ENCODE results near the gene PIK3R3.

The PIK3R3 gene

GRCh38 chr1:46030876-46031660 is 101.4 kb downstream of the PIK3R3 start:
- no peak overlapping the region for H3K9ac ChIP-seq (ENCODE audit: low read depth in 1 of 2, low read length in 2 of 2)
- no peaks in the 10 kb centered on the region for H3K4me1 ChIP-seq (ENCODE audit: control insufficient read depth in 1 of 2, insufficient read depth in 2 of 2, low read length in 2 of 2)
- no peak overlapping the region for H3K4me3 ChIP-seq (ENCODE audit: low read depth in 1 of 2, low read length in 2 of 2)
- peaks cover 12 to 78% of the 10 kb centered on the region in 2 donors for H3K36me3 ChIP-seq (ENCODE audit: control insufficient read depth in 1 of 2, insufficient read depth in 2 of 2, low read length in 2 of 2)
- H3K27ac ChIP-seq (ENCODE audit: low read depth, low read length): no peak overlapping the region
- no peaks in the 10 kb centered on the region for H3K27me3 ChIP-seq (ENCODE audit: control insufficient read depth in 1 of 2, insufficient read depth in 2 of 2, low read length in 2 of 2)
- H3K9me3 ChIP-seq (ENCODE audit: control insufficient read depth in 1 of 2, low read length in 2 of 2): no peaks in the 10 kb centered on the region

- H3K9me3 ChIP-seq (ENCODE audit: control insufficient read depth in 1 of 2, low read length in 2 of 2): no peaks in the 10 kb centered on the region
- no peaks in the 10 kb centered on the region for H3K27me3 ChIP-seq (ENCODE audit: control insufficient read depth in 1 of 2, insufficient read depth in 2 of 2, low read length in 2 of 2)
- no peaks in the 10 kb centered on the region for H3K4me1 ChIP-seq (ENCODE audit: control insufficient read depth in 1 of 2, insufficient read depth in 2 of 2, low read length in 2 of 2)
- no peak overlapping the region for H3K4me3 ChIP-seq (ENCODE audit: low read depth in 1 of 2, low read length in 2 of 2)
- H3K36me3 ChIP-seq (ENCODE audit: control insufficient read depth in 1 of 2, insufficient read depth in 2 of 2, low read length in 2 of 2): peaks cover 12 to 83% of the 10 kb centered on the region in 2 donors
- no peak overlapping the region for H3K27ac ChIP-seq (ENCODE audit: low read depth, low read length)
- no peak overlapping the region for H3K9ac ChIP-seq (ENCODE audit: low read depth in 1 of 2, low read length in 2 of 2)
These were observed 102.2 kb downstream of the PIK3R3 start for GRCh38 chr1:46030074-46030870.

GRCh38 chr1:46027788-46028573 is 104.4 kb downstream of the PIK3R3 start:
- Histone ChIP-seq H3K27me3 (ENCODE audit: control insufficient read depth in 1 of 2, insufficient read depth in 2 of 2, low read length in 2 of 2) (no peaks in the 10 kb centered on the region), H3K36me3 (ENCODE audit: control insufficient read depth in 1 of 2, insufficient read depth in 2 of 2, low read length in 2 of 2) (peaks cover 17 to 81% of the 10 kb centered on the region in 2 donors), H3K27ac (ENCODE audit: low read depth, low read length) (no peak overlapping the region), H3K9ac (ENCODE audit: low read depth in 1 of 2, low read length in 2 of 2) (no peak overlapping the region), H3K4me3 (ENCODE audit: low read depth in 1 of 2, low read length in 2 of 2) (no peak overlapping the region), H3K4me1 (ENCODE audit: control insufficient read depth in 1 of 2, insufficient read depth in 2 of 2, low read length in 2 of 2) (no peaks in the 10 kb centered on the region), H3K9me3 (ENCODE audit: control insufficient read depth in 1 of 2, low read length in 2 of 2) (no peaks in the 10 kb centered on the region)

GRCh38 chr1:46026531-46026930 is 105.9 kb downstream of the PIK3R3 start:
- no peaks in the 10 kb centered on the region for H3K4me1 ChIP-seq (ENCODE audit: control insufficient read depth in 1 of 2, insufficient read depth in 2 of 2, low read length in 2 of 2)
- H3K36me3 ChIP-seq (ENCODE audit: control insufficient read depth in 1 of 2, insufficient read depth in 2 of 2, low read length in 2 of 2): peaks cover 21 to 81% of the 10 kb centered on the region in 2 donors
- no peak overlapping the region for H3K27ac ChIP-seq (ENCODE audit: low read depth, low read length)
- H3K9ac ChIP-seq (ENCODE audit: low read depth in 1 of 2, low read length in 2 of 2): no peak overlapping the region
- no peaks in the 10 kb centered on the region for H3K27me3 ChIP-seq (ENCODE audit: control insufficient read depth in 1 of 2, insufficient read depth in 2 of 2, low read length in 2 of 2)
- no peak overlapping the region for H3K4me3 ChIP-seq (ENCODE audit: low read depth in 1 of 2, low read length in 2 of 2)
- no peaks in the 10 kb centered on the region for H3K9me3 ChIP-seq (ENCODE audit: control insufficient read depth in 1 of 2, low read length in 2 of 2)

- H3K4me1 ChIP-seq (ENCODE audit: control insufficient read depth in 1 of 2, insufficient read depth in 2 of 2, low read length in 2 of 2): no peaks in the 10 kb centered on the region
- H3K9me3 ChIP-seq (ENCODE audit: control insufficient read depth in 1 of 2, low read length in 2 of 2): no peaks in the 10 kb centered on the region
- H3K36me3 ChIP-seq (ENCODE audit: control insufficient read depth in 1 of 2, insufficient read depth in 2 of 2, low read length in 2 of 2): peaks cover 14 to 40% of the 10 kb centered on the region in 2 donors
- no peak overlapping the region for H3K4me3 ChIP-seq (ENCODE audit: low read depth in 1 of 2, low read length in 2 of 2)
- H3K27ac ChIP-seq (ENCODE audit: low read depth, low read length): no peak overlapping the region
- H3K27me3 ChIP-seq (ENCODE audit: control insufficient read depth in 1 of 2, insufficient read depth in 2 of 2, low read length in 2 of 2): no peaks in the 10 kb centered on the region
- no peak overlapping the region for H3K9ac ChIP-seq (ENCODE audit: low read depth in 1 of 2, low read length in 2 of 2)
These were observed 111.1 kb downstream of the PIK3R3 start for GRCh38 chr1:46021046-46021996.

- no peak overlapping the region for H3K27ac ChIP-seq (ENCODE audit: low read depth, low read length)
These were observed 112.4 kb downstream of the PIK3R3 start for GRCh38 chr1:46020010-46020409.

DNA sequence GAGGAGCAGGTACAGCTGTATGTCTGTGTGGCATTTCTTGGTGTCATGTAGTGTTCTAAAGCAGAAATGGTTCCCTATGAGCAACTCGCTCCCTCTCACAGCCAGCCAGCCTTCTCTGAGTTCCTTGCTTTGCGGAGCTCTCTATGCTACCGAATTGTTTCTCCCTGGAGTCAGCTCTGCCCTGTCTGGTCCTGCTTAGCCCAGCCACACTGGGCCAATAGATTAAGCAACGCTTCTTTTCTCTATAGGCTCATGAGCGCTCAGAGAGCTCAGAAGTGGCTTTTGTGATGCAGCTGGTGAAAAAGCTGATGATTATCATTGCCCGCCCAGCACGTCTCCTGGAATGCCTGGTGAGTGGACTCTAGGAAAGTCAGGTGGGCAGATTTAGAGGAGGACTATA is 113.1 kb downstream of the PIK3R3 start:
- Histone ChIP-seq H3K4me3 (ENCODE audit: low read depth in 1 of 2, low read length in 2 of 2) (no peak overlapping the region), H3K36me3 (ENCODE audit: control insufficient read depth in 1 of 2, insufficient read depth in 2 of 2, low read length in 2 of 2) (peaks cover 14 to 29% of the 10 kb centered on the region in 2 donors), H3K27ac (ENCODE audit: low read depth, low read length) (no peak overlapping the region), H3K4me1 (ENCODE audit: control insufficient read depth in 1 of 2, insufficient read depth in 2 of 2, low read length in 2 of 2) (no peaks in the 10 kb centered on the region), H3K9me3 (ENCODE audit: control insufficient read depth in 1 of 2, low read length in 2 of 2) (no peaks in the 10 kb centered on the region), H3K9ac (ENCODE audit: low read depth in 1 of 2, low read length in 2 of 2) (no peak overlapping the region), H3K27me3 (ENCODE audit: control insufficient read depth in 1 of 2, insufficient read depth in 2 of 2, low read length in 2 of 2) (no peaks in the 10 kb centered on the region)

More at GRCh38 chr1:46020010-46020409, 112.4 kb downstream of the PIK3R3 start:
- no peak overlapping the region for H3K4me3 ChIP-seq (ENCODE audit: low read depth in 1 of 2, low read length in 2 of 2)
- H3K9me3 ChIP-seq (ENCODE audit: control insufficient read depth in 1 of 2, low read length in 2 of 2): no peaks in the 10 kb centered on the region
- H3K27me3 ChIP-seq (ENCODE audit: control insufficient read depth in 1 of 2, insufficient read depth in 2 of 2, low read length in 2 of 2): no peaks in the 10 kb centered on the region
- H3K9ac ChIP-seq (ENCODE audit: low read depth in 1 of 2, low read length in 2 of 2): no peak overlapping the region
- H3K4me1 ChIP-seq (ENCODE audit: control insufficient read depth in 1 of 2, insufficient read depth in 2 of 2, low read length in 2 of 2): no peaks in the 10 kb centered on the region
- H3K36me3 ChIP-seq (ENCODE audit: control insufficient read depth in 1 of 2, insufficient read depth in 2 of 2, low read length in 2 of 2): peaks cover 14 to 34% of the 10 kb centered on the region in 2 donors

DNA sequence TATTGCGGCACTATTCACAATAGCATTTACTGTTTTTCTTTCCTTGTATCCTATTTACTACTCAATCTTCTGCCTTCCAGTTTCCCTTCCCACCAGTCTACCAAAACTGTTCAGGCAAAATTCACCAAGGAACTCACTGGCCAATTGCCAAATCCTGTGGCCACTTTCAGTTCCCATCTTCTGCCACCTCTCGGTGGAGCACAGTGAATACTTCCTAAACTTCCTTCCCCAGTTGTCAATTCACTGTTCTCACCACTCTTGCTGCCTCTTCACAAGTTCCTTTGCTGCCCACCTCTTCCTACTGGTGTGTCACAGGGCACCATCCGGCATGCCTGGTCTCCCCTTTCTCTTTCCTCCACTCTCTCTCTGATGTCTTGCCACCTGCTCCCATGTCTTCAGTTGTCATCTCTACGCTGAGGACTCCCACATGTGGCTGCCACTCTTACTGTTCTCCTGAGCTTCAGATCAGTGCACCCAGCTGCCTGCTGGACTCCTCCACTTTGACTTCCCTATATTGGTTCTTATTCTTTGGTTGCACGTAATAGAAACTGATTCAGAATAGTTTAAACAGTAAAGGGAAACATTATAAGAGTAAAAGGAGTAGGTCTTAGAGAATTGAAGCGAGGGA is 114.4 kb downstream of the PIK3R3 start:
- Histone ChIP-seq H3K36me3 (ENCODE audit: control insufficient read depth in 1 of 2, insufficient read depth in 2 of 2, low read length in 2 of 2) (peaks cover 9 to 19% of the 10 kb centered on the region in 2 donors), H3K27me3 (ENCODE audit: control insufficient read depth in 1 of 2, insufficient read depth in 2 of 2, low read length in 2 of 2) (no peaks in the 10 kb centered on the region), H3K9ac (ENCODE audit: low read depth in 1 of 2, low read length in 2 of 2) (no peak overlapping the region), H3K4me3 (ENCODE audit: low read depth in 1 of 2, low read length in 2 of 2) (no peak overlapping the region), H3K4me1 (ENCODE audit: control insufficient read depth in 1 of 2, insufficient read depth in 2 of 2, low read length in 2 of 2) (no peaks in the 10 kb centered on the region), H3K27ac (ENCODE audit: low read depth, low read length) (no peak overlapping the region), H3K9me3 (ENCODE audit: control insufficient read depth in 1 of 2, low read length in 2 of 2) (no peaks in the 10 kb centered on the region)

GRCh38 chr1:46013581-46013980 is 118.8 kb downstream of the PIK3R3 start:
- Histone ChIP-seq H3K27me3 (ENCODE audit: control insufficient read depth in 1 of 2, insufficient read depth in 2 of 2, low read length in 2 of 2) (no peaks in the 10 kb centered on the region), H3K27ac (ENCODE audit: low read depth, low read length) (no peak overlapping the region), H3K9ac (ENCODE audit: low read depth in 1 of 2, low read length in 2 of 2) (no peak overlapping the region), H3K9me3 (ENCODE audit: control insufficient read depth in 1 of 2, low read length in 2 of 2) (no peaks in the 10 kb centered on the region), H3K36me3 (ENCODE audit: control insufficient read depth in 1 of 2, insufficient read depth in 2 of 2, low read length in 2 of 2) (peaks cover 11 to 32% of the 10 kb centered on the region in 2 donors), H3K4me3 (ENCODE audit: low read depth in 1 of 2, low read length in 2 of 2) (no peak overlapping the region), H3K4me1 (ENCODE audit: control insufficient read depth in 1 of 2, insufficient read depth in 2 of 2, low read length in 2 of 2) (no peaks in the 10 kb centered on the region)
